Left kidney (tissue), 2 donors: ENCODE results near the gene NYAP2. TPM values are rescaled to one million over a fixed set of nuclear protein-coding genes. Genes with fewer than 3 reads are reported as not detected.

Source experiments
- DNase-seq: peaks from one replicate; pipeline ENCODE4 v3.0.0-alpha.2; 2013
- polyA plus RNA-seq: library from polyadenylated mRNA; unstranded; fragments of 120-200 nt; gene quantifications from one replicate; pipeline ENCODE4 v1.2.1, GENCODE V29; 2013; ENCODE audit not compliant: insufficient read length

NYAP2 gene
- polyA plus RNA-seq, 1 donor = 0.17 TPM

DNA sequence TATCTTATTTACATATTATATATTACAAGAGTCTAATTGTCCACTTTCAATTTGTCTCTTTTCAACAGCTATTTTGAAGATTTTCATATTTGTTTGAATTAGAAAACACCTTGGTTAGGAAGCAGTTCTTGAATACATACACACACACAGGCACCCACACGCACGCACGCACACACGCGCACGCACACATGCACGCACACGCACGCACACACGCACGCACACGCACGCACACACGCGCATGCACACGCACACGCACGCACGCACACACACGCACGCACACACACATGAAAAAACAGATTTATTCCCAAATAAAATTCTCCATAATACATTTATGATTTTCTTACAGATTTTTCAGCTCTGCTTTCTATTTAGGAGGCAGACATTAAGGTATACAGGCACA, 220.7 kb downstream of the NYAP2 start:
- no peak for DNase-seq

DNA sequence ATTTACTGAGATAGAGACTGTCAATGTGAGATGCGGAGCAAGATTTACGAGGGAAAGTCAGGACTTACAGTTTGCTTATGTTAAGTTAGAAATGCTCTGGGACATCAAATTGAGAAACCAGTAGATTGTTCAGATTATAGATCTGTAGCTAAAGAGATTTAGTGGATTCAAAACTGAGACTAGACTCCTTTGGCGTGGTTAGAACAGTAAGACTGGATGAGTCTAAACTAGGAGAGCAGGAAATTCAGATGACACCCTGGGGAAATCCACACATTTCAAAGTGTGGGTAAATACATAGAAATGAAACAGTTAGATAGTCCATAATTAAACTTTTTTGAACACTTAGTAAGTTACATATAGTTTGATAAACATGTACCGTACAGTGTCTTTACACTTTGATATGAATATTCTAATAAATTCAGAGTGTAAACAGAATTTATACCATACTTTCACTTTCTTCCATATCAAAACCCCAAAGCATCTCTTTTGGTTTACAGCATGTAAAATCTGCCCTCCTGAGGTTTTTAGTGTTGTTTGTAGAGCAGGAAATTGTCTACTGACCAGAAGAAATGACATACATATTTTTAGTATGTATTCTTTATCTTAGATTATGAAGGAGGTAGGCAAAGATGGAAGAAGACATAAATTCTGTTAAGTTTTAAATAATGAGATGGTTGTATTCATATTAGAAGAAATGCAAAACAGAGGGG, 231.5 kb downstream of the NYAP2 start:
- no peak for DNase-seq

DNA sequence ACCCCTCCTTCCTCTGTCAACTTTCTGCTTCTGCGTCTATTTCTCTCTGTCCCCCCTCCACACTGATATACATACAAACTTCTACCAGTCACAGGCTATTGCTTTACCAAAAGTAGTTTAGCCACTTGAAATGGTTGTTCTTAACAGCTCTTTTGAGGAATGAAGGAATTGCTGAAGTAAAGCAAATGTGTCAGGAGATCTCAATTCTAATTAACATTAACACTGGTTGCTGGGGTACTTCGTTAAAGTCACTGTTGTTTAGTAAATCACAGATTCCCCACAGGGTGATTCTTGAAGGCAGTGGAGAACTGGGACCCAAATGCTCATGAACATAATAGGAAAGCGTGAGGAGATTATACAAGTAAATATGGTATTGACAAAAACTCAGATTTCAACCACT, 232.8 kb downstream of the NYAP2 start:
- no peak for DNase-seq

DNA sequence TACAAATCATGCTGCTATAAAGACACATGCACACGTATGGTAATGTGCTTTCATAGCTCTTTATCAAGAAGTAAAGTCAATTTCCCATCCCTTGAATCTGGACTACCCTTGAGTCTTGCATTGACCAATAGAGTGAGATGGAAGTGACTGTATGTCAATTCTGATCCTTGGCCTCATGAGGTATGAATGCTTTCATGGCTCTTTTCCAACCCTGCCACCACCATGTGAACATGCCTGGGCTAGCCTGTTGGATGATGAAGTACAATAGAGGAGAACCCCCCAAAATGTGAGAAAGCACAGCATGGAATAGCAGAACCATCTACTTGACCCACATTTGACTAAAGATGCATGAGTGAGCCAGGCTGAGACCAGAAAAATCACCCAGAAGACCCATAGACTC, 237.0 kb downstream of the NYAP2 start:
- no peak for DNase-seq

GRCh38 chr2:225637259-225637658, 237.7 kb downstream of the NYAP2 start:
- DNase-seq = no peak

DNA sequence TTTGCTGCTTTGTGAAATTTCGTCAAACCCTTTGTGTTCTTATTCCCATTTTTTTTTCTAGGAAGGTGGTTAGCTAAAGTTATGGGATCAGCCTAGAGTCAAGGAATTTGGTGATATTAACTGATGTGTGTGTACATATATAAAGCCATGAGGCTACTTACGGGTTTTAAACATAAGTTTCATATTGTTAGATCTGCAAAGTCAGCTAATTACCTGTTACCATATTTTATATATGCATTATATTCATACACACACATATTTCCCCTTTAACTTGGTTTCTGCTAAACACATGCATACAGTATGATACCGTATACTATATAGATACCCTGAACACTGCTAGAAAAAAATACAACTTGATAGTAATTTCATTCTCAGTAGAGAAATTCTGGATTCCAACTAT, 241.0 kb downstream of the NYAP2 start:
- no peak for DNase-seq

- no peak for DNase-seq
These were observed 249.8 kb downstream of the NYAP2 start for GRCh38 chr2:225649274-225649673.

DNA sequence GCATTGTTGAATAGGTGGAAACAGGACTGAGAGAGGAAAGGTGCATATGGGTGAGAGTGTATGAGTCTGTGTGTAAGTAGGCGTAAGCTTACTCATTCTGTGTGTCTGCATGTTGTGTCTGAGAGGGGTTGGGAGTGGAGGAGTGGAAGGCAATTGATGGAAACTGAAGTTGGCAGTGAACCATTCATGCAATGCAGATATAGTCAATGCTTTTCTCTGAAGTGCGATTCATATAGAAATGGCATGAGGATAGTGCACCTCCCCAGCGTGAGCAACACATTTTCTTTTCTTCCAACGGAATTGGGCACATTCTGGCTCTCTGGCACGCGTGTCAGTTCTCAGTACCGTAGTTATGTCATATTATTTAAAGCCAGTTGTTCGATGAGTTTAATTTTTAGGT, 250.5 kb downstream of the NYAP2 start:
- no peak for DNase-seq

- peak; percentile 52 for DNase-seq
These were observed 261.0 kb downstream of the NYAP2 start for GRCh38 chr2:225660262-225661131.

- DNase-seq = no peak
These were observed 262.6 kb downstream of the NYAP2 start for GRCh38 chr2:225662101-225662500.

- DNase-seq = no peak
These were observed 267.9 kb downstream of the NYAP2 start for GRCh38 chr2:225667445-225667844.

DNA sequence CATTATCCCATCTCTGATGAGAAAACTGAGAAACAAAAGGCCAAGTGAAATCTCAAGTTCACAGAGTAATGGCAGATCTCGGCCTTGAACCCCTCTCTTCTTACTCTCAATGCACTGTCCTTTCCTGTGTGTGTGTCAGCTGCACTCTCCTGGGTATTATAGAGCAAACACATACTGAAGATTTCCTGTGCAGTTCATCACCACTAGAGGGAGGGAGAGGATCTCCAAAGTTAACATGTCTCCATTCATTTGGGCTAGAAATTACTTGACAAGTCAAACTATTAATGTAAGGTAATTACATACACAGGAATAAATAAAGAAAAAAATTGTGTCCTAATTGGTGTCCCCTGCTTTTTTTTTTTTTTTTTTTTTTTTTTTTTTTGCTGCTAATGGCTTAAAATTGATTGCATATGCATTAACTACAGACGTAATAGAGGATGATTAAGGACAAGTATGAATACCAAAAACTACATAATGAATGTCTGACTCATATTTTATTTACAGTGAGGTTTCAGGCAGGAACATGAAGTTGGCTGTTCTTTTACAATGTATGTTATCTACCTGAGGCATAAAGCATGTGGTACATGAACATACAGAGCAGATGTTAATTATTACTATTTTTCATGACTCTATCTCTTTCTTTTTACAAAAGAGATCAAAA, 269.2 kb downstream of the NYAP2 start:
- DNase-seq = peak; percentile 53

DNA sequence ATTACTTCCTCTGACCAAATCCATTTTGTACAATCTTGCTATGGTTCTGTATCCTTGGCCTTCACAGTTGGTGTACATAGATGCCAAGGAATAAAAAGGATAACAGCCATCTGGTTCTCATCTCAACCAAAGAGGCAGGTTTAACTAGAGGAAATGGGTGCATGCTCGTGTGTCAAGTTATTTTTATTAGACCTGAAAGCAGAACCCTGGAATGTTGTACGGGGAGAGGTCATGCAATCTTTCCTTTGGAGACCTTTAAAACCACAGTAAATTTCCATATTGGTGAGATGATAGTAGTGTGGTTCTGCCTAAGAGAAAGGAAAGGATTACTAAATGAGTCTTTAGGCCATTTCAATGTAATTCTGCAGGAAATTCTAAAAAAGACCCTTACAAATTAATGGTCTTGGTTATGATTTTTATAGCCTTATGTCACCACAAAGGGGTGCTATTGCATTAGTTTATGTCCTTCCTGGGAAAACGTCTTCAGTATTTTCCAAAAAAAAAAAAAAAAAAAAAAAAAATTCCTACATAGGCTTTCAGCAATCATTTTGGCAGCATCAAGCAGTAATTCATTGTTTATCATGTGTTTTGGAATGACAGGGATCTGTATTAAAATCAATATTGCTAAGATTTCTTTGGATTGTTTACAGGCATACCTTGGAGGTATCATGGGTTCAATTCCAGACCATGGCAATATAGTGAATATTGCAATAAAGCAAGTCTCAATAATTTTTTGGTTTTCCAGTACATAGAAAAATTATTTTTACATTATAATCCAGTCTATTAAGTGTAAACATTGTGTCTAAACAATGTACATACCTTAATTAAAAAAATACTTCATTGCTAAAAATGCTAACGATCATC, 270.8 kb downstream of the NYAP2 start:
- DNase-seq = peak; percentile 34

DNA sequence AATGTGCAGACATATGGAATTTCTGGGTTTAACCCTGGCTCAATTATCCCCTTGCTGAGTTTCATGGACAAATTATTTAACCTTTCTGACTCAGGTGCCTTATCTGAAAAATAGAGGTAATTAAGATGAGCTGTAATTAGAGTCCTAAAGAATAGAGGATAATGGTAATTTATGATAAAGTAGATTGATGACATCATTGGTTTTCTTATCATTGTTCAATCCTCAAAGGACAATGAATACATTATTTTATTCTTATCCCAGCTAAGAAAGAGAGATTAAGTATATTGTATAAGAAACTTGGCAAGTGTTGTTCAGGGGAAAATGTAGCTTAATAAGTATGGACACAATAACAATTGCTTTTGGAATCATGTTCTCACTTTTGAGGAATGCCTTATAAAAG, 279.3 kb downstream of the NYAP2 start:
- DNase-seq = no peak

DNA sequence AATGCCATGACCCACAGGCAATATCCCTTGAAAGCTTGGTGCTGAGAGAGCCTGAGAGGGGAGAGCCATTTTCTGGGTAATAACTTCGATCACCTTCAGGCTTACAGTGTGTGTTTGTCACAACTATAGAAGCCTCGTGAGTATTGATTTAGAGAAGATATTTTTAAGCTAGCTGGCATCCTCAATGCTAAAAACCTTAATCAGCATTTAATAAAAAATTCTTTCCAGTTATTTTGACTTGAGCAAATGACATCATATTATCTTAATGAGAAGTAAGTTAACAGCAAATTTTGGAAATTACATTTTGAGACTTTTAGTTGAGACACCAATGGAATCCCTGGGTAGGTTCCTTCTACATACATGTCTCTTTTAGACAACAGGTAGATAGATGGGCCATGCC, 283.7 kb downstream of the NYAP2 start:
- DNase-seq = no peak

- DNase-seq = no peak
These were observed 290.6 kb downstream of the NYAP2 start for GRCh38 chr2:225690153-225690552.

- no peak for DNase-seq
These were observed 292.2 kb downstream of the NYAP2 start for GRCh38 chr2:225691711-225692110.

DNA sequence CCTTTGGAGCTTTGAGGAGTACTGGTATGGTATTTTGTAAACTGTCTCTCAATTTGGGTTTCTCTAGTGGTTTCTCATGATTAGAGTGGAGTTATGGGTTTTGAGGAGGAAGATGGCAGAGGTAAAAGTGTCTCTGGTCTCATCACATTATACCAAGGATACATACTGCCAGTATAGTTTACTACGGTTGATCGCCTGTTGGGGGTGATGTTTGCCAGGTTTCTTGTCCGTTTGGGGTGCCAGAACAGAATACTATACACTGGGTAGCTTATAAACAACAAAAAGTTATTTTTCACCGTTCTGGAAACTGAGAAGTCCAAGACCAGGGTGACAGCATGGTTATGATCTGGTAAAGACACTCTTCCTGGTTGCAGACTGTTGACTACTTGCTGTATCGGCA, 293.7 kb downstream of the NYAP2 start:
- no peak for DNase-seq

DNA sequence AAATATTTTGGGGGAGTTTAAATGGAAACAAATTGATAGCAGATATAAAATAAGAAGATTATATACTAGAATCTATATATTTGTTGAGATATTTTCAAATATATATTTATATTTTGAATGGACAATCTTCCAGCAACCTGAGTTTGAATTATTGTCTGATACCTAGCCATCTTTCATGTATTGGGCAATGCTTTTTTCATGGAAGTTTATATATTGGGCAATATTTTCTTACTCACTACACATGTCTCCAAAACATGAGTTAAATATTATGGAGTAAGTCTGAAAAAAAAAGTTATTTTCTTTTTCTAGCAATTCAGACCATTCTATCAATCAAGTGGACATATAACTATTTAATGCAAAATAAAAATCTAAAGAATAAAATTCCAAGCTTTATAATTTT, 295.2 kb downstream of the NYAP2 start:
- no peak for DNase-seq

GRCh38 chr2:225697936-225698335, 298.4 kb downstream of the NYAP2 start:
- DNase-seq = no peak
